Measurements from ENCODE around the gene RSPRY1.
A peak's percentile ranks its signal among the peaks of the same experiment; 100 is the strongest.

RSPRY1 gene

DNA sequence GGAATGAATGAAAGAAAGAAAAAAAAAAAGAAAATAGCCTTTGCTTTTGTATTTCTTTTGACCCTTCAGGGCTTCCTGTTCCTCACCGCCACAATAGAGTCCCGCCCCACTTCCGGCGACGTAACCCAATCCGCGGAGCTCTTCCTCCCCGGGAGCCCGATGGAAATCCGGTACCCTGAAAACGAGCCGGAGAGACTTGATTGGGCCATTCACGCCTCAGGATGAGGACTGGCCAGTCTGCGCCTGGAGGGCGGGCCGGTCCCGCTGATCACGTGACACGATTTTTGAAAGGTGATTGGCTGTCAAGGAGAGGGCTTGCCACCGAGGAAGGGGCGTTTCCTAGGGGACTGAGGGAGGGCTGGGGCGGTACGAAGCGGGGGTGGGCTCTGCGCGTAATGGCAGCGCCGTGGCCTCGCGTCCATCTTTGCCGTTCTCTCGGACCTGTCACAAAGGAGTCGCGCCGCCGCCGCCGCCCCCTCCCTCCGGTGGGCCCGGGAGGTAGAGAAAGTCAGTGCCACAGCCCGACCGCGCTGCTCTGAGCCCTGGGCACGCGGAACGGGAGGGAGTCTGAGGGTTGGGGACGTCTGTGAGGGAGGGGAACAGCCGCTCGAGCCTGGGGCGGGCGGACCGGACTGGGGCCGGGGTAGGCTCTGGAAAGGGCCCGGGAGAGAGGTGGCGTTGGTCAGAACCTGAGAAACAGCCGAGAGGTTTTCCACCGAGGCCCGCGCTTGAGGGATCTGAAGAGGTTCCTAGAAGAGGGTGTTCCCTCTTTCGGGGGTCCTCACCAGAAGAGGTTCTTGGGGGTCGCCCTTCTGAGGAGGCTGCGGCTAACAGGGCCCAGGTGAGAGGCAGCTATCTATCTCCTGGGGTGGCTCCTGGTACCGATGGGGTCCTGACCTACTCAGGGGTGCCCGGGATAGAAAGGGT is at the start of gene RSPRY1, which contains the start of gene PSME3IP1:
Gene RSPRY1, plus strand, starts transcription at position 385 of the 927 bp plus-strand sequence. CDS start 18,330 bp downstream, outside the sequence.
Gene PSME3IP1, minus strand, starts transcription at position 95 of the 927 bp plus-strand sequence. CDS start 12,185 bp downstream, outside the sequence.
- Histone ChIP-seq H3K4me3 (peak within 1 kb of the TSS; percentile 83 to 99 (median 88)), H3K27me3 (no peaks in the 10 kb centered on the region), H3K27ac (peak within 1 kb of the TSS; percentile 87 to 97 (median 92)), H3K9ac (peak within 1 kb of the TSS; percentile 91 to 98 (median 94)), H4K20me1 (peaks cover 10 to 54% (median 40%) of the 10 kb centered on the region in 11 experiments; a peak in 17 of 22 replicates), H3K4me2 (peak within 1 kb of the TSS; percentile 91 to 99 (median 95)), H3K9me3 (replicated peaks in 1 of 11) (no peaks in the 10 kb centered on the region), H3K4me1 (peaks cover 22 to 53% (median 39%) of the 10 kb centered on the region in 10 experiments), H3K36me3 (peaks cover 4 to 20% (median 11%) of the 10 kb centered on the region in 11 experiments; a peak in 15 of 22 replicates)
- TF ChIP-seq Cebpa-rat (IDR thresholded peaks at IDR 0.05), result no peak

DNA sequence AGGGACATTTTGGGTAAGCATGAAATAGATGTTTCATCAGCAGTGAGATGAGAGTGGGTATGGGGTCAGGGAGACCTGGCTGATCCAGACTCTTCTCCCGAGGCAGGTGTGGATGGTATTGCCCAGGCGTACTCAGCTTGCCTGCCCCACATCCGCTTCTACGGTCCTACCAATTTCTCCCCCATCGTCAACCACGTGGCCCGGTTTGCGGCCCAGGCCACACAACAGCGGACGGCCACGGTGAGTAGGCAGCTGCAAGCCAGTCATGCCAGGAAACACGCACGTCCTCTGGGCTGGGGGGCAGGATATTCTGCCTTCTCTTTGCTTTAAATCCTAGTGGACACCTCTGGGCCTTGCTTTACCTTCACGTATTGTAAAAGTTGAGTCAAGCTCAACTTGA is 49.1 kb upstream of the RSPRY1 start:
- peaks cover 0 to 13% (median 0%) of the 10 kb centered on the region in 11 experiments; a peak in 5 of 22 replicates for H3K36me3 ChIP-seq
- no peak overlapping the region for H3K4me3 ChIP-seq
- peak overlapping the region in 6 of 11 experiments; percentile 8 to 46 (median 28); a peak in 8 of 22 replicates for H3K9ac ChIP-seq
- no peak for TF ChIP-seq Cebpa-rat (IDR thresholded peaks at IDR 0.05)
- H3K4me1 ChIP-seq, result peaks cover 98 to 100% (median 99%) of the 10 kb centered on the region in 10 experiments
- peak overlapping the region in 9 of 11 experiments; percentile 14 to 83 (median 61); a peak in 17 of 22 replicates for H3K27ac ChIP-seq
- peak overlapping the region; percentile 64 to 98 (median 95) for H3K4me2 ChIP-seq
- no peaks in the 10 kb centered on the region for H3K27me3 ChIP-seq
- H4K20me1 ChIP-seq, result peaks cover 0 to 8% (median 0%) of the 10 kb centered on the region in 11 experiments; a peak in 1 of 22 replicates
- no peaks in the 10 kb centered on the region for H3K9me3 ChIP-seq (replicated peaks in 1 of 11)

DNA sequence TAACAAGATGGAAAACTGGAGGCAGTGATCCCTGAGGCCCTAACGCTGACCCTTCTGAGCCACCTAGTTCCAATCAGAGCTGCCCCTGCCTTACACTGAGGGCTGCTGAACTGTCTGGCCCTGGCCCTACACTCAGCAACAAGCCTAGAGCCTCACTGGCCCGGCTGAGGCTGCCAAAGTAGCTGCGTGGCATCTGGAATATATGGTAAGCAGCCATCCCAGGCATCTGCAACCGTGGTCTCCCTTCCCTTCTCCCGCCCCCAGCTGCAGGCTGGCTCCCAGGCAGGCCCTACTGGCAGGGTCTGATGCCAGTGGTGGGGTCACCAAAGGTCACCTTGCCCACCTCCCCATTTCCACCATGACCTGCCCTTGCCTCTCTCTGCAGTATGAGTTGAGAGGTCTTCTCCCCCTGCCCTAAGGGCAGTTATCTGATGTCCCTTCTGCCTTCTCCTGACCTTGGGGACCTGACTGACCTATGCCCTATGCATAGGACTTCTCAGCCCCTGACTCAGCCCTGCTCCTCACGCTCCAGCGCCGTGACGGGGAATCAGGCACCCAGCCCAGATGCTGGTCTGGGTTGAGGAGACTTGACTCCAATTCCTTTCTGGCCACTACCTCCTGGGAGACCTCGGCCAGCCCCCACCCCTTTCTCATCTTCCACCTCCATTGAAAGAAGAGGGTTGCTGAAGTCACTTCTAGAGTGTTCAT is 48.4 kb upstream of the RSPRY1 start:
- TF ChIP-seq Cebpa-rat (IDR thresholded peaks at IDR 0.05), result no peak
- Histone ChIP-seq H4K20me1 (peaks cover 0 to 8% (median 0%) of the 10 kb centered on the region in 11 experiments; a peak in 1 of 22 replicates), H3K9ac (peak overlapping the region in 5 of 11 experiments; percentile 8 to 46 (median 35); a peak in 6 of 22 replicates), H3K27me3 (no peaks in the 10 kb centered on the region), H3K4me2 (peak overlapping the region; percentile 64 to 98 (median 95)), H3K9me3 (replicated peaks in 1 of 11) (no peaks in the 10 kb centered on the region), H3K4me3 (no peak overlapping the region), H3K27ac (peak overlapping the region in 9 of 11 experiments; percentile 14 to 83 (median 61); a peak in 17 of 22 replicates), H3K36me3 (peaks cover 0 to 13% (median 0%) of the 10 kb centered on the region in 11 experiments; a peak in 5 of 22 replicates), H3K4me1 (peaks cover 98 to 100% (median 99%) of the 10 kb centered on the region in 10 experiments)

DNA sequence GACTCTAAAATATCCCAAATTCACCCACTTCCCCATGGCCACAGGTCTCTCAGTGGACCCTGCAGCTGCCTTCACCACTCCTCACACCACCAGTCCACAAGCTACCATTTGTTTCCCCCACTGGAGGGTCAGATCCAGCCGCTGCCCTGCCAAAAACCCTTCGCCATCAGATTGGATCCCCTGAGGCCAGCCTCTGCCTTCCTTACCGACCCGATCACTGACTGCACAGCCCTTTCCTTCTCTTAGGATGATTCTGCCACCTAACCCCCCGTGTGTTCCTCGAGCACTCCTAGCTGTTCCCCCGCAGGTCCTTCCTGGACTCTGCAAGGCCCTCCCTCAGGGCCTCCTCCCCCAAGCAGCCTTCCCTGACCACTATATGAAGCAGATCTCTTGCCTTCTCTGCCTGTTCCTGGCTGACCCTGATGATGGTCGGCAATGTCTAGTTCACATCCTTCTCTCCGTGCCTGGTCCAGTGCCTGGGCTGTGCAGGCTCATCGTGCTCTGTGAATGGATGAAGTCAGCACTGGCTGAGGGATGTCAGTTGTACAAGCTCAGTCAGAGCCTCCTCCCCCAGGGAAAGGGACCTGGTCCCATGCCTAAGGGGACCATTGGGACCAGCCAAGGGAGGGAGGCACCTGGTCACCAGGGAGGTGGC is 47.7 kb upstream of the RSPRY1 start:
- H3K27me3 ChIP-seq, result no peaks in the 10 kb centered on the region
- no peak overlapping the region for H3K4me3 ChIP-seq
- 0 out of 22 replicates have a peak overlapping the region, but pooled peaks of 2 of the 11 experiments have one; percentile 7 to 35 for H3K9ac ChIP-seq
- TF ChIP-seq Cebpa-rat (IDR thresholded peaks at IDR 0.05), result no peak
- peaks cover 98 to 100% (median 99%) of the 10 kb centered on the region in 10 experiments for H3K4me1 ChIP-seq
- peak overlapping the region; percentile 64 to 98 (median 95) for H3K4me2 ChIP-seq
- peaks cover 0 to 8% (median 0%) of the 10 kb centered on the region in 11 experiments; a peak in 1 of 22 replicates for H4K20me1 ChIP-seq
- H3K36me3 ChIP-seq, result peaks cover 0 to 13% (median 0%) of the 10 kb centered on the region in 11 experiments; a peak in 5 of 22 replicates
- no peaks in the 10 kb centered on the region for H3K9me3 ChIP-seq (replicated peaks in 1 of 11)
- H3K27ac ChIP-seq, result peak overlapping the region in 8 of 11 experiments; percentile 54 to 83 (median 66); a peak in 16 of 22 replicates

DNA sequence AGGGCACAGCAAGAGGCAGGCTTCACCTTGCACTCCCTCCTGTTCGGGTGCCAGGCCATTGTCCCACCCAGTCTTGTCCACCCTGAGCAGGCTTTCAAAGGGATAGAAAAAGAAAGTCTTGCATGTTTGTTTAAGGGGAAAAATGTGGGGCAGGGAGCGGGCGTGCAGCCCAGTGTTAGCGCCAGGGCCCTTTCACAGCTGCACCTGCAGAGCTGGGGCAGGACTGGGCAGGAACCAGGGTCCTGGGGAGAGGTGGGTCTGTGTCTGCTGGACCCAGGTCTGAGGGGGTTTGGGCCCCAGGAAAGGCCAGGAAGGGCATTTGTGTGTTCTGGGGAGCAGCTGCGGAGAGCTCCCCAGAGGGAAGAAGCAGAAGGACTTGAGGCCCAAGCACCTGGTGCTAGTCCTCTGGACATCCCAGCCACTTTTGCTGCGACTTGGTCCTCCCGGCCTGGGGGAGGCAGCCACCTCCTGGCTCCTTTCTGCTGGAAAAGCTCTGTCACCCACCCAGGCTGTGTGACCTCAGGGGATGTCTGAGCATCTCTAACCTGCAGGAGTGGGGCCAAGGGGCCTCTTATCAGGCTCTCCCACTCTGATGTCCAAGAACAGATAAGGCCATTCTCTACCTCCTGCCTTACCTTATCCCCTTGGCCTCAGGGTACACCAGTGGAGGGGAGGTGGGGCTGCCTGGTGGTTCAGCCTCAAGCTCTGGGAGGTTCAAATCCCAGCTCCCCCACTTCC is 45.0 kb upstream of the RSPRY1 start:
- Histone ChIP-seq H3K4me3 (no peak overlapping the region; a peak in 2 of 20 replicates), H3K27ac (peak overlapping the region in 10 of 11 experiments; percentile 0 to 86 (median 80); a peak in 18 of 22 replicates), H3K4me1 (peaks cover 99 to 100% (median 100%) of the 10 kb centered on the region in 10 experiments), H3K9ac (peak overlapping the region in 8 of 11 experiments; percentile 43 to 72 (median 64); a peak in 14 of 22 replicates), H3K36me3 (peaks cover 0 to 16% (median 3%) of the 10 kb centered on the region in 11 experiments; a peak in 6 of 22 replicates), H3K9me3 (replicated peaks in 1 of 11) (no peaks in the 10 kb centered on the region), H3K4me2 (peak overlapping the region; percentile 86 to 98 (median 93)), H3K27me3 (no peaks in the 10 kb centered on the region), H4K20me1 (no peaks in the 10 kb centered on the region; a peak in 1 of 22 replicates)
- TF ChIP-seq Cebpa-rat (IDR thresholded peaks at IDR 0.05), result no peak

DNA sequence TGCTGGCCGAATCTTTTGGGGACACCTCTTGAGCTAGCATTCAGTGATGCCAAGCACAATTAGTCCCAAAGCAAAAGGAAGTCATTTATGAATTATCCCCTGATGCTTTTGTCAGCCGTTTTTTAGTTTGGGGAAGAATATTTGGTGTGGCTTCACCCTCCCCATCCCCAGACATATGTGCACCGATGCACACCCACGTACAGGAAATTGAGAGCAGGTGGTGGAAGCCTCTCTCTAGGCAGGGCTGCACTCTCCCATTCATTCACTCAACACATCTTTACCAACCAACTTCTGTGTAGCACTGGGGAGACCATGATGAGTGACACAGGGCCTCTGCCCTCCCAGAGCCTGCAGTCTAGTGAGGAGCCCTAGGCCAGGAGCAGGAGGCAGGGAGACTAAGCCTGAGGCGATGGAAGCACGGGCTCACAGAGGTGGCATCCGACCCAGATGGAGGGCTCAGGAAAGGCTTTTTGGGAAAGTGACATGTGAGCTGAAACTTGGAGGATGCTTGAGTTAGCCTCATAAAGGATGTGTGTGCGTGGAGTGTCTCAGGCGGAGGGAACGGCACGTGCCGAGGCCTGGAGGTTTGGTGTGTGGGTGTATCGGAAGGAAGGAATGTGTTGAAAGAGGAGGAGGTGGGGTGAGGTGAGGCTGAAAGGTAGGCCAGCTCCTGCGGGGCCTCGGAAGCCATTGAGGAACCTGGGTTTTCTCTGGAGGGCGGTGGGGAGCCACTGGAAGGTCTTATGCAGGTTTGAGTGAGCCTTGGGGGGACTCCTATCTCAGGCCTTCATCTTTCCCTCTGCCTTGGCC is 44.1 kb upstream of the RSPRY1 start:
- peak overlapping the region; percentile 86 to 98 (median 93) for H3K4me2 ChIP-seq
- peaks cover 0 to 19% (median 3%) of the 10 kb centered on the region in 11 experiments; a peak in 6 of 22 replicates for H3K36me3 ChIP-seq
- peak overlapping the region in 10 of 11 experiments; percentile 49 to 86 (median 80); a peak in 20 of 22 replicates for H3K27ac ChIP-seq
- H3K4me1 ChIP-seq, result peaks cover 99 to 100% (median 100%) of the 10 kb centered on the region in 10 experiments
- H3K27me3 ChIP-seq, result no peaks in the 10 kb centered on the region
- no peaks in the 10 kb centered on the region for H3K9me3 ChIP-seq (replicated peaks in 1 of 11)
- H3K9ac ChIP-seq, result peak overlapping the region in 9 of 11 experiments; percentile 43 to 72 (median 62); a peak in 17 of 22 replicates
- H4K20me1 ChIP-seq, result no peaks in the 10 kb centered on the region; a peak in 1 of 22 replicates
- TF ChIP-seq Cebpa-rat (IDR thresholded peaks at IDR 0.05), result no peak
- H3K4me3 ChIP-seq, result peak overlapping the region in 3 of 10 experiments; percentile 13 to 25 (median 22); a peak in 4 of 20 replicates

Measured in BLaER1 treated with 17β-estradiol and CSF1 and Interleukin-3, amounts not matched to agents 10 nM and 100 nM (cell line).